HL-60 (cell line): Measurements from ENCODE around the gene RNASEH2A.

Experiments
- DNase-seq, 2 experiments: peaks; one replicate each; pipeline ENCODE4 v3.0.0-alpha.2; 2010 to 2020; ENCODE audit warnings: low read depth in 1 of 2, low spot score in 1 of 2
- H3K27ac ChIP-seq: fragments of 250-450 bp; sonication (Bioruptor Pico); replicated peaks from 2 replicates; pipeline ENCODE4 v1.5.1; 2020; ENCODE audit warnings: mild to moderate bottlenecking, moderate library complexity
- H3K27me3 ChIP-seq: fragments of 250-450 bp; sonication (Bioruptor Pico); 2 replicates; pipeline ENCODE4 v1.5.1; 2021; ENCODE audit warnings: mild to moderate bottlenecking, moderate library complexity; ENCODE audit not compliant: insufficient read depth, poor library complexity, severe bottlenecking
- H3K4me3 ChIP-seq: replicated peaks from 2 replicates; pipeline ENCODE4 v1.5.1; 2011; ENCODE audit warnings: mild to moderate bottlenecking, control low read depth, low read length; ENCODE audit not compliant: insufficient read depth
- GABPA ChIP-seq: IDR thresholded peaks from 2 replicates; pipeline ENCODE4 v1.6.1; 2012; ENCODE audit warnings: low read depth
- POLR2AphosphoS5 ChIP-seq: IDR thresholded peaks from 2 replicates; pipeline ENCODE4 v1.6.1; 2012; ENCODE audit warnings: low read depth
- REST ChIP-seq: IDR thresholded peaks from 2 replicates; pipeline ENCODE4 v1.6.1; 2012; ENCODE audit warnings: low read depth; ENCODE audit not compliant: insufficient replicate concordance
- SPI1 ChIP-seq: IDR thresholded peaks from 2 replicates; pipeline ENCODE4 v1.6.1; 2012; ENCODE audit warnings: low read depth, mild to moderate bottlenecking, borderline replicate concordance
- TF ChIP-seq, protein P1 (sequence below): IDR thresholded peaks from one replicate; pipeline ENCODE4 v1.5.1; 2011; ENCODE audit warnings: low read length, control low read depth, inconsistent platforms; ENCODE audit not compliant: insufficient read depth

The RNASEH2A gene

DNA sequence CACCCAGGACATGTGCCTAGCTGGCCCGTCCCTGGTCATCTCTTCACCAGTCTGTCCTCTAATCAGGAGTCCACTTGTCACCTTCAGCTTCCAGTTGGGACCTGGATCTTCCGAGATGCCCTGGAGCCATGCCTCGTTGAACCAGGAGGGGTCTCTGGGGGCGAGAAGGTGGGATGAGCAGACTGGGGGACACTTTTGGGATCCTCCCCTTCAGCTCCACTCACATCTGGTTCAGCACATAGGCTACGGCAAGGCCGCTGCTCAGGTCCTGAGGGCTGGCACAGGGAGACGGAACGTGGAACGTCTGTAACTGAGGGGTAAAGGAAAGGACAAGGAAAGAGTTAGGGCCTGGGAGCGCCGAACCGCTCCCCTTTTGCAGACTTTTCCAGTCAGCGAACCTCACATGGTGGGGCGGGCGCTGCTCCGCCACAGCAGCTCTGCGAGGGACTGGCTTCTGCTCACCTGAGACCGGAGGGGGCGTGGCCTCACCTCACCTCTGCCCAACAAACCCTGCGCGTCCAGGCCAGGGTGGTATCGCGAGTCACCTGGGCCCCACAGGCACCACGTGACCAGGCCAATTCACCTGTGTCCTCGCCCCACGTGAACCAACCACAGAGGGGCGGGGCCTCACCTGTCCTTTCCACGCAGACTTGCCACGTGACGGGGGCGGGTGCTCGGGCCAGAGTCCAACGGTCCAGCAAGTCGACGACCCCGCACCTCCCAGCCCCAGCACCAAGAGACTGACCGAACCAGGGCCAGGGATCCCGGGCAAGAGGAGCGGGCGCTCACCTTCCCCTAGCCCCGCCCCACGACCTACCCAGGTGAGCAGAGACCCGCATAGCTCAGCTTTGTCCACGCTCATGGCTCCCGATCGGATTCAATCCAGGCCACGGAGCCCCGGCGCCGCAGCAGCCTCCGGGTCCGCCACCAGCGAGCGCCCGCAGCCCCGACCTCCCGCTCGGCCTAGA, 31.5 kb upstream of the RNASEH2A start, which contains the start of gene HOOK2:
HOOK2 (minus strand) TSS at position 965 of the 968 bp plus-strand sequence; CDS start at position 862, 103 bp downstream.
- Histone ChIP-seq H3K27ac (peak within 1 kb of the TSS; percentile 65), H3K27me3 (no peaks in the 10 kb centered on the region), H3K4me3 (peak within 1 kb of the TSS; percentile 78)
- TF ChIP-seq REST = no peak
- no peak for TF ChIP-seq POLR2AphosphoS5
- TF ChIP-seq GABPA = no peak
- TF ChIP-seq, protein P1, sequence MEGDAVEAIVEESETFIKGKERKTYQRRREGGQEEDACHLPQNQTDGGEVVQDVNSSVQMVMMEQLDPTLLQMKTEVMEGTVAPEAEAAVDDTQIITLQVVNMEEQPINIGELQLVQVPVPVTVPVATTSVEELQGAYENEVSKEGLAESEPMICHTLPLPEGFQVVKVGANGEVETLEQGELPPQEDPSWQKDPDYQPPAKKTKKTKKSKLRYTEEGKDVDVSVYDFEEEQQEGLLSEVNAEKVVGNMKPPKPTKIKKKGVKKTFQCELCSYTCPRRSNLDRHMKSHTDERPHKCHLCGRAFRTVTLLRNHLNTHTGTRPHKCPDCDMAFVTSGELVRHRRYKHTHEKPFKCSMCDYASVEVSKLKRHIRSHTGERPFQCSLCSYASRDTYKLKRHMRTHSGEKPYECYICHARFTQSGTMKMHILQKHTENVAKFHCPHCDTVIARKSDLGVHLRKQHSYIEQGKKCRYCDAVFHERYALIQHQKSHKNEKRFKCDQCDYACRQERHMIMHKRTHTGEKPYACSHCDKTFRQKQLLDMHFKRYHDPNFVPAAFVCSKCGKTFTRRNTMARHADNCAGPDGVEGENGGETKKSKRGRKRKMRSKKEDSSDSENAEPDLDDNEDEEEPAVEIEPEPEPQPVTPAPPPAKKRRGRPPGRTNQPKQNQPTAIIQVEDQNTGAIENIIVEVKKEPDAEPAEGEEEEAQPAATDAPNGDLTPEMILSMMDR = no peak
- TF ChIP-seq SPI1 = no peak
- no peak for DNase-seq

DNA sequence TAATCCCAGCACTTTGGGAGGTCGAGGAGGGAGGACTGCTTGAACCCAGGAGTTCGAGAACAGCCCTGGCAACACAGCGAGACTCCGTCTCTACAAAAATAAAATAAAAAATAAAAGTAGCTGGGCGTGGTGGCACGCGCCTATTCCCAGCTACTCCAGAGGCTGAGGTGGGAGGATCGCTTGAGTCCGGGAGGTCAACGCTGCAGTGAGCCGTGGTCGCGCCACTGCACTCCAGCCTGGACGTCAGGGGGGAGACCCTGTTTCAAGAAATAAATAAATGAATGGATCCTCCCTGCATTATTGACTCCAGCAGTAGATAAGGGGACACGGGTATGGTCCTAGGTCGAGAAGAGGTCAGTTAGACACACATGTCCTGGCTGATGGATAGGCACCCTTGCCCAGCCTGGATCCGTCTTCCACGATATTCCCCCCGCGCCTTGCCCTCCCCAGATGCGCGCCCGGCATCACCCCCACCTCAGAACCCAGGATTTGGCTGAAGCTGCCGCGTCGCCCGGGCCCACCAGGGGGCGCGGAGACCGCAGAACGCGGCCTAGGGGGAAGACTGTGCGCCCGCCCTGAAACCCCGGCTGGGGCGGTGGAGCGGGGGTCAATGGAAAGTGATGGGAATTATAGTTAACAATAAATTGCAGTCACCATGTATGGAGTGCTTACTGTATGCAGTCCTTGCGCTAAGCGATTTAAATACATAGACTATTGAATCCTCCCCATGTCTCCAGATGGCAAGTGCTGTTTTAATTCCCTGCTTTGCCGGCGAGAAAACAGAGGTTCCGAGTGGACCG, 29.0 kb upstream of the RNASEH2A start:
- Histone ChIP-seq H3K27ac (peak overlapping the region; percentile 88), H3K27me3 (no peaks in the 10 kb centered on the region), H3K4me3 (peak overlapping the region; percentile 78)
- no peak for TF ChIP-seq POLR2AphosphoS5
- TF ChIP-seq GABPA = no peak
- TF ChIP-seq SPI1 = no peak
- TF ChIP-seq, protein P1 = peak; percentile 59
- TF ChIP-seq REST = no peak
- DNase-seq = peak in 1 of 2 experiments; percentile 81

DNA sequence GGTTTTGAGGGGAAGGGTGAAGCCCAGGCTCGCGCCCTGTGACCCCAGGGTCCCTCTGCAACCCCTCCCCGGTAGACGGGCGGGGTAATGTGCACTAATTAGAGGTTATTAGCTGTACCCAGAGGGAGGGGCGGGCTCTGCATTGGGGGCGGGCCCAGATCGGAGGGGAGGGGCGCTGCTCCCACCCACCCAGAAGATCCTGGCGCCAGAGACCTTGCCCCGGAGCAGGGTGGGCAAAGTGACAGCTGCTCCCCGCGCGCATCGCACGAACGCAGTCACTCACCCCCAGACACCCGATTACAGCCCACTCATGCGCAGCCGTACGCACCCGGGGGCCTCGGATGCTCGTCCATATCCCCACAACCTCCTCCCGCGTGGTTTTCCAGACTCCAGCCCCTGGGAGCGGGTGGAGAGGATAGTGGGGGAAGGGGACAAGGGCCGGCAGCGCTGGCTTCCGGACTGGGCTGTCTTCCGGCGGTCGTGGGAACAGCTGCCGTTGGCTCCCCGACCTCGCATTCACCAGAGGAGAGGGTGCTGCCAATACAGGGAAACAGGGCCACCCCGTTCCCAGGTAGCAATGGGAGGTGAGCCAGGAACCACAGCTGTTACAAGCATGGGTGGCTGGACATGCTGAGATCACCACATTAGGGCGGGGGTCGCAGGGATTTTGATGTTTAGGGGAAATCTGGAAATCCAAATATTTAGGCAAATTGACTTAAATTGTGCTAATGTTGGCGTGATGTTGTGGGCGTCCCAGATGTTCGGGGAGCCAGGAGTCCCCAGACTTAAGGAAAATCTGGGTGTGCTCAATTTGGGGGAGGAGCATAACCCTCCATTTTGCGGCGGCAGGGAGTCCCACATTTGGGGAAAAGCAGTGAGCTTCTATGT, 28.1 kb upstream of the RNASEH2A start:
- no peaks in the 10 kb centered on the region for H3K27me3 ChIP-seq
- peak in 1 of 2 experiments; percentile 73 for DNase-seq
- H3K4me3 ChIP-seq = peak overlapping the region; percentile 78
- TF ChIP-seq POLR2AphosphoS5 (peak; percentile 43), GABPA (no peak)
- peak overlapping the region; percentile 88 for H3K27ac ChIP-seq

- TF ChIP-seq REST (no peak), POLR2AphosphoS5 (no peak), GABPA (no peak), SPI1 (no peak)
- TF ChIP-seq, protein P1 = no peak
- Histone ChIP-seq H3K27ac (peak overlapping the region; percentile 88), H3K27me3 (no peaks in the 10 kb centered on the region), H3K4me3 (no peak overlapping the region)
- DNase-seq = no peak
Measured at GRCh38 chr19:12778905-12779161, 27.6 kb upstream of the RNASEH2A start.
